GM12874 (cell line): ENCODE data around the gene BLOC1S4.

Experiments
- TF ChIP-seq, protein P1 (sequence below): IDR thresholded peaks from 2 replicates; pipeline ENCODE4 v1.5.1; 2011; ENCODE audit warnings: low read depth, mild to moderate bottlenecking, control low read depth, low read length, moderate library complexity; ENCODE audit not compliant: insufficient read depth

Gene BLOC1S4

DNA sequence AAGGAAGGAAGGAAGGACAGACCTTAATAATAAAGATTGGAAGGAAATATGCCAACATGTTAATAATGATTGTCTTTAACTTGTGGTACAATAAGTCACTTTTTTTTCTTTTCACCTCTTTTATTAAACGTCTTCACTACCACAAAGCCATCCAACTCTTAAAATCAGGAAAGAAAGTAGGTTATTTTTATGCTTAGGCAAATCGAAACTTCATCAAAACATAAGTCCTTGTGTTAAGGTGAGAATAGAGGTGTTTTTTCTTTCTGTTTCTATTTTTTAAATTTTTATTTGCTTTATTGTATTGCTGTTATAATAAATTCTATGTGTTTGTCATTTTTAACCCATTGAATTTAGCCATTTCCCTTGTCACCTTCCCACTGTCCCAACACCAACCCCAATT, 26.5 kb downstream of the BLOC1S4 start:
- TF ChIP-seq, protein P1, sequence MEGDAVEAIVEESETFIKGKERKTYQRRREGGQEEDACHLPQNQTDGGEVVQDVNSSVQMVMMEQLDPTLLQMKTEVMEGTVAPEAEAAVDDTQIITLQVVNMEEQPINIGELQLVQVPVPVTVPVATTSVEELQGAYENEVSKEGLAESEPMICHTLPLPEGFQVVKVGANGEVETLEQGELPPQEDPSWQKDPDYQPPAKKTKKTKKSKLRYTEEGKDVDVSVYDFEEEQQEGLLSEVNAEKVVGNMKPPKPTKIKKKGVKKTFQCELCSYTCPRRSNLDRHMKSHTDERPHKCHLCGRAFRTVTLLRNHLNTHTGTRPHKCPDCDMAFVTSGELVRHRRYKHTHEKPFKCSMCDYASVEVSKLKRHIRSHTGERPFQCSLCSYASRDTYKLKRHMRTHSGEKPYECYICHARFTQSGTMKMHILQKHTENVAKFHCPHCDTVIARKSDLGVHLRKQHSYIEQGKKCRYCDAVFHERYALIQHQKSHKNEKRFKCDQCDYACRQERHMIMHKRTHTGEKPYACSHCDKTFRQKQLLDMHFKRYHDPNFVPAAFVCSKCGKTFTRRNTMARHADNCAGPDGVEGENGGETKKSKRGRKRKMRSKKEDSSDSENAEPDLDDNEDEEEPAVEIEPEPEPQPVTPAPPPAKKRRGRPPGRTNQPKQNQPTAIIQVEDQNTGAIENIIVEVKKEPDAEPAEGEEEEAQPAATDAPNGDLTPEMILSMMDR: no peak

DNA sequence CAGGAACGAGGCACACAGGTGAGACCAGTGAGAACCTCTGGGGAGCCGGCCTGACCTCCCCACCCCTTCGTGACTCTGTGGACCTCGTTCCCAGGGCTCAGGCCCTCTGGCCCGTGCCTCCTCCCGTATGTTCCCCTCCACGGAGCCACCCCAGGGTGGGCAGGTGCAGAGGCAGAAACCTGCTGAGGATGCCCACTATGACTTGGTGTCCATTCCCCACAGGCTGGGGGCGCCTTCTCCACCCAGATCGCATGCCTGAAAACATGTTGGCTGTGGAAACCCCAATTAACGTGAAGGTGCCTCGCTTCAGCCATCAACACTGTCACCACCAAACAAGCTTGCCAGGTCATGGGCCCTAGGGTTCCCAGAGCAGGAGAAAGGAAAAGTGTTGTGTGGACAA, 27.0 kb downstream of the BLOC1S4 start:
- TF ChIP-seq, protein P1: no peak

DNA sequence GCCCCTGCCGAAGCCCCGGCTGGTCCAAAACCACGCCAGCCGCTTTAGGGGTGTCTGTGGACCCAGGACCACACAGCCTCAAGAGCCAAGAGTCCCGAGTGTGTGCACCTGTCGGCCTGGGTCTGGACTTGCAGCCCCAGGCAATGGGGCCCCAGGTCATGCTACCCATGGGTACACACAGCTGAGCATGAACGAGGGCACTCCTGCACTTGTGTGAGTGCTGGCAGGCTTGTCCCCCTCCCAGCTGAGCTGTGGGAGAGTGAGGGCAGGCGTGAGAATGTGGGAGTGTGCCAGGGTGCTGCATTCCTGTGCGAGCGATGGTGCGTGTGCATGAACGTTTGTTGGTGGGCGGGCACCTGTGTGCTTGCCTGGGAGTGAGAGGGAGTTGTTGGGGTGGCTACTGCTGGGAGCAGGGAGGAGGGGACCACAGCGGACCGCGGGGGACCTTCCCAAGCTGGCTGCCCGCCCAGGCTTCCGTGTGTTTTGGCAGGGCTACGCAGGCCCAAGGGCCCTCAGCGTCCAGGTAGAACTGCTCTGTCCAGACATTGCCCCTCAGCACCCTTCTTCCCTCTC, 30.8 kb downstream of the BLOC1S4 start:
- TF ChIP-seq, protein P1: no peak

DNA sequence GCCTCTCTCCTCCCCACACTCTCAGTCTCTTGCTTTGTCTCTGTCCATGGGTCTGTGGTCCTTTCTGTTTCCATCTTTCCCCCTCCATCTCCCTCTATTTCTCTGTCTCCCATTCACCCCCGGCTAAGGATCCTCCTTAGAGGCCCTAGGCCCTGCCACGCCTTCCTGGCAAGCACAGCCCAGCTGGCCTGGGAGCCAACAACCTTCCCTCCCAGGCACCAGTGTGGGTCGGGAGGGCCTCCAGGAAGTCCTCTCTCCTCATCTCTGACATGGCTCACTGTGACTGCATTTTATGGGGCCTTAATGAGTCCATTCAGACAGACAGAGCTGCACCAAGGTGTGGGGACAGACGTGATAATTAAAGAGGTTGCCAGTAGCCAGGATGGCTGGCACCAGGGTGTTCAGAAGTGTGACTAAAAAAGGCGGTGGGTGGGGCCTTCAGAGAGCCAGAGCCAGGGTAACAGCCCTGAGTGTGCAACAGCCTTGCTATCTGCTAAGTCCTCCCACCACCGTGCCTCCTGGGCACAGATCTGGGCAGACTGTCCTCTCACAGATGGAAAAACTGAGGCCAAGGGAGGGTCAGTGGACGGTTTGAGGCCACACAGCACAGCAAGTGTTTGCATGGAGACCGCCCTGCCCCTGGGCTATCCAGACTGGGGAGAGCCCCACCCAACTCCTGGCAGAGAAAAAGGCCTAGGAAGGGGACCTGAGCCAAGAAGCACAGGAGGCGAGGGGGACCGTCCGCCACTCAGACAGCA, 31.5 kb downstream of the BLOC1S4 start:
- TF ChIP-seq, protein P1: no peak

DNA sequence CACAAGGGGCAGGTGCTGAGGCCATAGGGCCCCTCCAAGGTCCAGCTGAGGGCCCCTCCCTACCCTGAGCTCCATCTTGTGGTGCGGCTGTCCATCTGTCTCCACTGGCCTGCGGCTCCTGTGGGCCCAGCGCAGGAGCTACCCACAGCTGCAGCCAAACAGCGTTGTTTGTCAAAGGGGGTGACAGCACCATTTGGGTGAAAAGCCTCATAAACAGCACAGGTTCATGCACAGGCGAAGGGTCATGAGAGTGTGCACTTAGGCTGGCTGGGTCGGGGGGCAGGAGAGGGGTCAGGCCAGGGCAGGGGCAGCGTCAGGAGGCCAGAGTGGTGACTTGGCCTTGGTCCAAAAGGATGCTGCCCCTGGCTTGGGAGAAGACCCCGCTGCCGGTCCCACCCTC, 32.3 kb downstream of the BLOC1S4 start:
- TF ChIP-seq, protein P1: no peak

DNA sequence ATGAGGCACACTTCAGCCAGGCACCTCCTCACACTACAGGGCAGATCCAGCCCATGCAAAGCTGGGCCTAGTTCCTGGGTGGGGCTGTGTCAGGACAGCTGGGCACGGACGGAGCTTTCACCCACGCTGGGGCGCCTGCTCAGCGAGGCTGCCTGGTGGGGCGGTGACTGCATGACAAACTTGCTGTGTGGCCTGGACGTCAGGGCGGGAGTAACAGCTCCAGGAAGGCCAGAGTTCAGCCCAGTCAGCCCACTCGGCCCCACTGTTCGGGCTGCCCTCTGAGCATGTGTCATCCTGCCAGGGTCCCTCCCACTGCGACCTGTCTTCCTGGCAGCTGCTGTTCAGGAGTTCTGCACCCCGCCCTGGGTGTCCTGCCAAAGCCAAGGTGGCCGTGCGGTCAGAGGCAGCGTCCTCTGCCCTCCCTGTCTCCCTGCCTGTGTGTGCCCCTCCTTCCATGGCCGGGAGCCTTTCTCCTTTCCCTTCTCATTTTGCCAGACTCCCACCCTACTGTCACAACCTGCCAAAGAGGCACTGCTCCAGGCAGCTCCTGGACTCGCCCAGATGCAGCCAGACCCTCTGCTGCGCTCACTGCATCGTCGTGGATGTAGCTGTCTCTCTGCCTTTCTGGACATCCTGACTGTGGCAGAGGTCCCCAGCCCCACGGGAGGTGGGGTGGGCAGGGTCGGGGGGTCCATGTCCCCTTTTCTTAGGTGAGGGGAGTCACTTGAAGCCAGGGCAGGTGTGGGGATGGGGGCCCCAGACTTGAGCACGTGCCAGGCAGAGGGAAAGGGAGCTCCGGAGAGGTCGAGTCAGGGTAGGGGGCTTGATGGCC, 33.6 kb downstream of the BLOC1S4 start:
- TF ChIP-seq, protein P1: no peak
